HG02759 (cell line): ENCODE results near the gene SLC8B1.

Experiments
- ATAC-seq: cut with Tn5 transposase; IDR thresholded peaks from one replicate; pipeline ENCODE4 v1.9.1; 2021; ENCODE audit warnings: mild to moderate bottlenecking, moderate library complexity; ENCODE audit not compliant: unreplicated experiment

SLC8B1 gene

DNA sequence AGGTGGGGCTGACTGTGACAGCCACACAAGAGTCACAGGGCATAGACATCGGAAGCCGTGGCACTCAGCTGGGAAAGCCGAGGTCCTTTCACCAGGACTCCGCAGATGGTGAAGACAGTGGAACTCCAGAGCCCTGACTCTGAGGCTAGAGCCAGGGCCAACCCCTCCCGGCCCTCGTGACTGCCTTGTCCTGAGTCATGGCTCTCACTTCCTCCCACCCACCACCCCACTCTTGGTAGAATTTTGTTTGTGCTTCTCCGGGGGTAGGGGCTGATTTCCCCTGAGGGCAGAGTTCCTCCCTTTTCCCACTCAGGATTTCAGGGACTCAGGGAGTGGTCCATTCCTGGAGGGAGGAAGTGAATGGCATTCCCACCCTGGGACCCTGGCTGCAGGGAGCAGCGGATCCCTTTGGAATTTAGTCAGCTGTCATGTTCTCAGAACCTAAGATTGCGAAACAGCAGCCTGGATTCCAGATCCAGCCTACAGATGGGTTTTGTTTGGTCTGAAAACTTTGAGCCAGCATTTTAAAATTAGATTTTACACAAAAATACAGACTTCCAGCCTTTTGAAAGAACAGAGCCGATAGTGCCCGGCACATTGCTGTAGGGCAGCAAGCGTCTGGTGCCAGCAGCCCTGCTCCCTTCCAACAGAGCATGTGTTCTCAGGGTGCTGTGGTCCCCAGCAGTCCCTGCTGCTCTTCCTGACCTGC, 62.9 kb downstream of the SLC8B1 start:
- no peak for ATAC-seq

- ATAC-seq = no peak
Observed at GRCh38 chr12:113271466-113271852, 63.5 kb downstream of the SLC8B1 start.

- ATAC-seq = no peak
Observed at GRCh38 chr12:113270709-113271009, 64.2 kb downstream of the SLC8B1 start.

- no peak for ATAC-seq
Observed at GRCh38 chr12:113269257-113269943, 65.5 kb downstream of the SLC8B1 start.

DNA sequence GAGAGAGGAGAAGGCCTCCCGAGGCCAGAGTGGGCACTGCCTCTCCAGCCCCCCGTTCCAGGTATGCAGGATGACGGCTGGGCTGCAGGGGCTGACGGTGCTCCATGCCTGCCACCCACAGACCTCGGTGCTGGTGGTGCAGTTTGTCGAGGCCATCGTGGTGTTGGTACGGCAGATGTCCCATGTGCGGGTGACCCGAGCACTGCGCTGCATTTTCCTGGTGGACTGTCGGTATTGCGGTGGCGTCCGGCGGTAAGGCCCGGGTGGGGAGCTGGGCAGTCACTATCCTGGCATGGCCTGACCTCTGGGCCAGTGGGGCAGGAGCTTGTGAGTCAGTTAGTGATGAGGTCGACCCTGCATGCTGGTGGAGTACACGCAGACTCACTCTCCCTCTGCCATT, 66.3 kb downstream of the SLC8B1 start:
- no peak for ATAC-seq

GRCh38 chr12:113268136-113268535, 66.8 kb downstream of the SLC8B1 start:
- ATAC-seq = no peak

DNA sequence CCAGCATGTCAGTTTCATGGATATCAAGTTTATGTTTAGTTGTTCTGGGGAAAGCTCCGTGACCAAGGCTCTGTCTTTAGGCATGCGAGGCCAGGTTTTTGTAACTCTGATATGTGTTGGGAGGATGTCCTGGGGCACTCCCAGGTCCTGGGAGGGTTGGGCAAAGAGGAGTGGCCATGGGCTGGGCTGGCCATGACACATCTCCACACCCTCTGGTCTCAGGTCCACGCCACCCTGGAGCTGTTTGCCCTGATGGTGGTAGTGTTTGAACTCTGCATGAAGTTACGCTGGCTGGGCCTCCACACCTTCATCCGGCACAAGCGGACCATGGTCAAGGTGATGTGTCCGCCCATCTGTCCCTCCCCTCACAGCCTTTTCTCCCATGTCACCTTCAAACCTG, 67.3 kb downstream of the SLC8B1 start:
- ATAC-seq = no peak

- ATAC-seq = no peak
Observed at GRCh38 chr12:113266106-113266895, 68.6 kb downstream of the SLC8B1 start.

DNA sequence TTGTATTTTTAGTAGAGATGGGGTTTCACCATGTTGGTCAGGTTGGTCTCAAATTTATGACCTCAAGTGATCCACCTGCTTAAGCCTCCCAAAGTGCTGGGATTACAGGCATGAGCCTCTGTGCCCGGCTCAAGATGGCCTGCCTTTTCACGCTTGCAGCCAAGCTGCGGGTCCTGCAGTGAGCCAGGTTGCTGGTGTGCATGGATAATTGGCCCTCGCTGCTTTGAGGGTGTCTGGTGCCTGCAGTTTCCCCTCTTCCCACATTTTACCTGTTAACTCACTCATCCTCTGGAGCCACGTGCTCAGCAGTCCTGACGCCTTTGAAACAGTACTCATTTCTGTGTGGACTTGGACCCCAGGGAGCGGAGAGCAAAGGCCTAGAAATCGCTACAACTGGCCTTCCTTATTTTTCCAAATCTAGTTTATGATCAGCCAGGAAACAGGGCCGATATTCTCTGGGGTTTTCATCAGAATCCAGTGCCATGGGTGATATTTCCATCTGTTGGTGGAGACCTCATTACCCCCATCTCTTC, 71.4 kb downstream of the SLC8B1 start:
- no peak for ATAC-seq

DNA sequence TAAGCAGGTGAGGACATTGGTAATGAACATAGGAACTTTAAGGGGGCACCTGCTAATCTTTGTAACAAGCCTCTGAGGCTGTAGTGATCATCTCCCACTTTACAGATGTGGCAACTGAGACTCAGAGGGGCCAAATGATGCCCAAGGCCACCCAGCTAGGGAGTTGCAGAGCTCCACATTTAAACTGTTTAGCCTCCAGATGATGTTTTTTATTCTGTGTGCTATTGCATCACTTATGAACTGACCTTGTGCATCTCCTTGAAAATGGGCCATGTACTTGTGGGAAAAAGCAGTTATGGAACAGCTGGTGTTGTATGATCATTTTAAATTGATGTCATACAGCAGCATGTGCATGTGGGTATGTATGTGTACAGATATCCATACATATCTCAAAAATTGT, 72.2 kb downstream of the SLC8B1 start:
- ATAC-seq = no peak

DNA sequence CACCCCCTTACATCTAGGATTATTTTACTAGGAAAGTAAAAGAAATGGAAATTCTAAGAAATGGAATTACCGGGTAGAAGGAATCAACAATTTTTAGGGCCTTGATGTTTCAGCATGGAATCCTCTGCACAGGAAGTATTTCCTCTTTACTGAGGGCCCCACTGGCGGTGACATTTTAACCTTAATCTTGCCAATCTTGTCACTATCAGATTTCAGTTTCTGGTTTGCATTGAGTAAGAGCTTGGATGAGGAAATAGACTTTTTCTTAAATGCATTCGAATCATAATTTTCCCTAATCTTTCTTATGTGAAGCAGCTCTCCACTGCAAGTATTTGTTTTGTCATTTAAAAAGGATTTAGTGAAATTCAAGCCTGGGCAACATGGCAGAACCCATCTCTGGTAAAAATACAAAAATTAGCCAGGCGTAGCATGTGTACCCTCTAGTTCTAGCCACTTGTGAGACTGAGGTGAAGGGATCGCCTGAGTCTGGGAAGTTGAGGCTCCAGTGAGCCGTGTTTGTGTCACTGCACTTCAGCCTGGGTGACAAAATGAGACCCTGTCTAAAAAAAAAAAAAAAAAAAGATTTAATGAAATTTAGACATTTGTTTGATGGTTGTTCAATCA, 73.0 kb downstream of the SLC8B1 start:
- no peak for ATAC-seq

- no peak for ATAC-seq
Observed at GRCh38 chr12:113260636-113261300, 74.1 kb downstream of the SLC8B1 start.

DNA sequence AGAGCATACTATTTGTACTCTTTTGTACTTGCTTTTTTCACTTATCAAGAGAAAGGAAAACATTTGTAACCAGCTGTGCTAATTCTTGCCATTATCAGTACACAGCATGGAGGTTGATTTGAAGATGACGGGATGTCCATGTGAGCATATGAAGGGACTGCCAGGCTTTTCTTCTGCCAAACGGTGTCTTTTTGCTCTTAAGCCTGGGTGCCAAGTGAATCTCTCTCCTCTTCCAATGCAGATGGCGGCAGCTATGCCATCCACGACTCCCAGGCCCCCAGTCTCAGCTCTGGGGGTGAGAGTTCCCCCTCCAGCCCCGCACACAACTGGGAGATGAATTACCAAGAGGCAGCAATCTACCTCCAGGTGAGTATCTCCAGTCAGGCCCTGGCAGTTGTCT, 74.8 kb downstream of the SLC8B1 start:
- ATAC-seq = no peak

GRCh38 chr12:113257564-113257963, 77.3 kb downstream of the SLC8B1 start:
- no peak for ATAC-seq

GRCh38 chr12:113254298-113254697, 80.6 kb downstream of the SLC8B1 start:
- ATAC-seq = no peak

DNA sequence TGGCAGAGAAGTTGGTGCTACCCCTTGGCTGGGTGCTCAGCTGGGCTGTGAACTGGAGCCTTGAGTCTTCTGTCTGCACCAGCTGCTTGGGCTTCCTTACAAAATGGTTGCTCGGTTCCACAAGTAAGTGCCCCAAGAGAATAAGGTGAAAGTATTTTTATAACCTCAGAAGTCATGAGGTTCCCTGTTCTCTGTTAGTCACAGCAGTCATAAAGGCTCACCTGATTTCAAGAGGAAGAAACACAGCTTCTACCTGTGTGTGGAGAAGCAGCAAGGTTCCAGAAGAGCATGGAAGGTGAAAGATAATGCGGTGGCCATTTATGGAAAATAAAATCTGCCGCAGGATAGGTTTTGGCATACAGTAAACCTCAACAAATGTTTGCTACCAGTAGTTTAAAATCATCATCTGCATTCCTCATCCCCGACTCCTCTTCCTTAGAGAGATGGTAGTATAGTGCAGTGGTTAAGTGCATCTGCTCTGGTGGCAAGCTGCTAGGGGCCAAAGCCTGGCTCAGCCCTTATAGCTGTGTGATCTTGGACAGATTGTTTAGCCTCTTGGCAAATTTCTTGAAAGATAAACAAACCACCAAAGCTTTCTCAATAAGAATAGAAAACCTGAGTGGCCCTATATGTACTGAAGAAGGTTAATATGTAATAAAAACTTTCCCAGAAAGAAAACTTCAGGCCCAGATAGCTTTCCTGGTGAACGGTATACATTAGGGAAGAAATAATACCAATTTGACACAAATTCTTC, 81.2 kb downstream of the SLC8B1 start:
- ATAC-seq = no peak

GRCh38 chr12:113252494-113252893, 82.4 kb downstream of the SLC8B1 start:
- no peak for ATAC-seq

DNA sequence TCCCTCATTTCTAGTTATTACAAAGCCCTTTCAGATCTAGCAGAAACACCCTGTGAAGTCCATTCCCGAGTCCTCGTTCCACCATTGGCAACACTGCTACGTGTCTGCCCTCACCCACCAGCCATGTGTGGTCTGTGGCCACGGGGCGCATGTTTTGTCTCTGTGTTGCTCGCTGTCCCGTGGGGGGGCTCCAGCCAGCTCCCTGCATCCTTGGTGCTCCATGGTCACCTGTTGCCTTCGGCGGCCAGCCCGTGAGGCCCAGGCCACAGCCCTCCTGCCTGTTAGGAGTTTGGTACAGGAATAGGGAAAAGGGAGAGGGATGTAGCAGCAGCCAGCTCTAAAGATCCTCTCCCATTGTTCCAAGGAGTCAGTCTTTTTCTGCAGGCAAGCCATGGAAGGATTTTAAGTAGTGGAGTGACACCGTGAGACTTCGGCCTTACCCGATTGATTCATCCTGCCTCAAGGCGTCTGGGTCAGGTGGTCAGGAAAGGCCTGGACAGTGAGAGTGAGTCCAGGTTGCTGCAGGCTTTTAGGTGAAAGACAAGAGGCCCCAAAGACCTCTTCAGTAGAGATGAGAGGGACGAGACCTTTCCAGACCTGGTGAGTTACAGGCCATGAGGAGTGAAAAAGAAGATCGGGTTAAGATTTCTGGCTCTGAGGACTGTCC, 83.4 kb downstream of the SLC8B1 start:
- no peak for ATAC-seq

- ATAC-seq = no peak
Observed at GRCh38 chr12:113250045-113250444, 84.9 kb downstream of the SLC8B1 start.

DNA sequence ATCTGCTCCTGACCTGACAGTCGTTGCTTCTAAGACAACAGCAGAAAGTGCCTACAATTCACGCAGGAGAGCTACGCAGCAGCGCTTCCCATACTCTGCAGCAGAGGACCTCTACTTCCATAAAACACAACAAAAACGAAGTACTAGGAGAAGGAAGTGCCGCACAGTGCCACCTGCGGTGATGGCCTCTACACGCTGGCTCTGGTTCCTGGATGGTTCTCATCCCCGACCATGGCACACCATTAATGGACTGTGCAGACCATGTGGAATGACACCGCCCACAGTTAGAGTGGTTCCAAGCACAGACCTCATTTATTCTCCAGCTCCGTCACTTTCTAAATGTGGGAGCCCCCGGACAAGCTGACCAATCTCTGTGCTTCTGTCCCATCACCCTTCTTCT, 85.4 kb downstream of the SLC8B1 start:
- no peak for ATAC-seq
